DND-41 (cell line): ENCODE results near the gene PHTF1.

Experiments
- CTCF ChIP-seq: IDR thresholded peaks from 2 replicates; pipeline ENCODE4 v1.5.1; 2012; ENCODE audit warnings: borderline replicate concordance, low read length, moderate library complexity, mild to moderate bottlenecking; ENCODE audit not compliant: poor library complexity, severe bottlenecking; ENCODE audit errors: extremely low read depth
- EZH2 ChIP-seq: IDR thresholded peaks from 3 replicates; pipeline ENCODE4 v1.6.1; 2012; ENCODE audit warnings: borderline replicate concordance, low read depth, mild to moderate bottlenecking, moderate library complexity, low read length, inconsistent platforms; ENCODE audit not compliant: severe bottlenecking

- TF ChIP-seq CTCF (no peak), EZH2 (no peak)
Measured at GRCh38 chr1:113783254-113784103, 24.2 kb upstream of the PHTF1 start.
